GM12872 (cell line): Measurements from ENCODE around the gene TAS1R1.

Experiments
- TF ChIP-seq, protein P1 (sequence below): IDR thresholded peaks from 3 replicates; pipeline ENCODE4 v1.5.1; 2011; ENCODE audit warnings: low read depth, mild to moderate bottlenecking, low read length, moderate library complexity; ENCODE audit not compliant: insufficient read depth

The TAS1R1 gene

DNA sequence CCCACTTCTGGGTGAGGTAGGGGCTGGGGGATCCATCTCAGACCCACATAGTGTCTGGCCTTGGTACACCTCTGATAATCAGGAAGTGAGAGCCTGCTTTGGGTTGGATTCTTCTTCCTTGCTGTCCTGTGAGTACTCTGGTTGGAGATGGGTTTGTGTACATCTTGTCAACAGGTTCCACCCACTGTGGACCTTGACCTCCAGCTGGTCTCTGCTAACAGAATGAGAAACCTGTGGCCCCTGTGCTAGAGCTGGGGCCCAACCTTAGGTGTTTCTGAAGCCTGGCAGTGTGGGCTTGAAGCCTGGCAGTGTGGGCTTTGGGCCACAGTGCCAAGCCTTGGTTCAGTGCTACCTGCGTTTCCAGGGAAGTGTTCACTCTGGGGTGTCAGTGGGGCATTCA, 27.3 kb downstream of the TAS1R1 start:
- TF ChIP-seq, protein P1, sequence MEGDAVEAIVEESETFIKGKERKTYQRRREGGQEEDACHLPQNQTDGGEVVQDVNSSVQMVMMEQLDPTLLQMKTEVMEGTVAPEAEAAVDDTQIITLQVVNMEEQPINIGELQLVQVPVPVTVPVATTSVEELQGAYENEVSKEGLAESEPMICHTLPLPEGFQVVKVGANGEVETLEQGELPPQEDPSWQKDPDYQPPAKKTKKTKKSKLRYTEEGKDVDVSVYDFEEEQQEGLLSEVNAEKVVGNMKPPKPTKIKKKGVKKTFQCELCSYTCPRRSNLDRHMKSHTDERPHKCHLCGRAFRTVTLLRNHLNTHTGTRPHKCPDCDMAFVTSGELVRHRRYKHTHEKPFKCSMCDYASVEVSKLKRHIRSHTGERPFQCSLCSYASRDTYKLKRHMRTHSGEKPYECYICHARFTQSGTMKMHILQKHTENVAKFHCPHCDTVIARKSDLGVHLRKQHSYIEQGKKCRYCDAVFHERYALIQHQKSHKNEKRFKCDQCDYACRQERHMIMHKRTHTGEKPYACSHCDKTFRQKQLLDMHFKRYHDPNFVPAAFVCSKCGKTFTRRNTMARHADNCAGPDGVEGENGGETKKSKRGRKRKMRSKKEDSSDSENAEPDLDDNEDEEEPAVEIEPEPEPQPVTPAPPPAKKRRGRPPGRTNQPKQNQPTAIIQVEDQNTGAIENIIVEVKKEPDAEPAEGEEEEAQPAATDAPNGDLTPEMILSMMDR: no peak

DNA sequence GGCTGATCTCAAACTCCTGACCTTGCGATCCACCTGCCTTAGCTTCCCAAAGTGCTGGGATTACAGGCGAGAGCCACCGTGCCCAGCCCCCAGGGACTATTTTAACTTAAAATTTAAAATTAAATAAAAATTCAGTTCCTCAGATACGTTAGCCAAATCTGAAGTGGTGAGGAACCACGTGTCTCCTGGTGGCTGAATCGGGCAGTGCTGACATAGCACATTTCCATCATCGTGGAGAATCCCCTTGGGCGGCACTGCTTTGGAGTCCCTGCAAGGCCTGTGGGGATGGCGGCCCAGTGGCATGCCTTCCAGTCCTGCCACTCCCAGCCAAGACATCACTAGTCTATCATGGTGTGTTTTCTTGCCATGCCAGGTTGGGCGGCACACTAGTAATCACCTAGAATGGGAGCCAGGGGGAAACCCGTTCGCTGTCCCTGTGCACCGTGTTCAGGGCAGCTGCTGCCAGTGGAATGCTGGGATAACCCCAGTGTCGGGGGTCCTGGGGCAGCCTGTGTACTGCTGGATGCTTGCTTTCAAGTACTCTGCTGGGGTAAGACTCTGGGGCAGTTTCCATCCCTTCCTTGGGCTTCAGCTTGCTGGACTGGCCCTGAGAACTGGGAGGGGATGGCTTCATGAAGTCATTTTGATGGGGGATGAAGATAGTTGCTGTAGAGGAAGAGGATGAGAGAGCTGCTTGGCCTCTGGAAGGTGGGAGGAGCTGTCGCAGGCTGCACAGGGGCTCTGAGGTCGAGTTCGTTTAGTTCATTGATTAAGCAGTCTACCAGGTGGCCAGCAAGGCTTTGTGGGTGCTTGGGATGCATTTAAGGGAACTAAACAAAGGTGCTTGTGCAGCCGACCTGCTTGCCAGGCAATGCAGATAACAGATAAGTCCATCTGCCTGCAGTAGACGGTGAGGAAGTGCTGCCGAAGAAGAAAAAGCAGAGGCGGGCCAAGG, 29.3 kb downstream of the TAS1R1 start:
- TF ChIP-seq, protein P1: no peak

DNA sequence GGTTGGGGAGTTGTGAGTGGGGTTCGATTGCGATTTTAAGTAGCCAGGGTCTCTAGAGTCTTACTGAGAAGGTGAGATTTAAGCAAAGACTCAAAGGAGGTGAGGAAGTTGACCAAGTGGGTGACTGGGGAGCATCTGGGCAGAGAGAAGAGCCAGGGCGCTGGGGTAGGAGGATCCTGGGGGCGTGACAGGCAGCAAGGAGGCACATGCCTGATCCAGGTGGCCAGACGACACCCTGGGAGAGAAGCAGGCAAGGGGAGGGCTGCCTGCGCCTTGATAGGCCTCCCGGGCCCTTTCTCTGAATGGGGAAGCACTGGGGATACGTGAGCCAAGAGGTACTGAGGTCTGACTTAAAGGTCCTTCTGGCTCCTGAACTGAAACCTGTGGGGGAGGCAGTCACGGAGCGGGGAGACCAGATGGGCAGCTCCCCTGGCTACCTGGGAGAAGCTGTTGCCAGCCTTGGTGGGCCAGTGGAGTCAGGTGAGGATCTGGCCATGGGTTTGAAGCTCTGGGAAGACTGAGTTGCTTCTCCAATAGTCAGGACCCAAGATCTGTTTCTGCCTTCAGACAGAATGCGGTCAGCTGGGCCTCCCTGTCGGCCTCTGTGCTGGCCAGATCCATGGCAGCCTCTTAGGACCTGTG, 30.1 kb downstream of the TAS1R1 start:
- TF ChIP-seq, protein P1: no peak

DNA sequence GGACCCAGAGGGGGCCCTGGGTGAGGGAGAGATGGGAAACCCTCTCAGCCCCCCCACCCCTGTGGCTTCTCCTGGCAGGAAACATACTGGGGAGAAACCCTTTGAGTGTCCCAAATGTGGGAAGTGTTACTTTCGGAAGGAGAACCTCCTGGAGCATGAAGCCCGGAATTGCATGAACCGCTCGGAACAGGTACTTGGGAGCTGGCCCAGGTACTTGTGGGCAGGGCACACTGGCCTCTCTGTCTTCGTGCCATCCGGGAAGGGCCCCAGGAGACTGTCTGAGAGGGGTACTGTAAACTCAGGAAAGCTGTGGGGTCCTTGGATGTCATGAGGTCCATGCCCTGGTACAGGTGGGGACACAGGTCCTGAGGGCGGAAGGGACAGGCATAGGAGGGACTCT, 30.7 kb downstream of the TAS1R1 start:
- TF ChIP-seq, protein P1: no peak

DNA sequence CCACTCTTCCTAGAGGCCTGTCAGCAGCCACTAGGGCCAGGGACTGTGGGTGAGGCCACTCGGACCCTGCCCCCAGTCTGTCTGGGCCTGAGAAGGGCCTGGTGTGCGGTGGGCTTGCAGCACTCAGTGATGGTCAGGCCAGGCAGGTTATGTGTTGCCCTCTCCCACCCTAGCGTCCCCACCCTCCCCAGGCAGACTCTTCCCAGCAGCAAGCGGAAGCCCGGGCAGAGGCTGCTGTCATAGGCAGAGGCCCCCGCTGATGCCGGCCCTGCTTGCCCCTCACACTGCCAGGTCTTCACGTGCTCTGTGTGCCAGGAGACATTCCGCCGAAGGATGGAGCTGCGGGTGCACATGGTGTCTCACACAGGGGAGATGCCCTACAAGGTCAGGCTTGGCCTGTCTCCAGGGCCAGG, 31.3 kb downstream of the TAS1R1 start:
- TF ChIP-seq, protein P1: no peak

DNA sequence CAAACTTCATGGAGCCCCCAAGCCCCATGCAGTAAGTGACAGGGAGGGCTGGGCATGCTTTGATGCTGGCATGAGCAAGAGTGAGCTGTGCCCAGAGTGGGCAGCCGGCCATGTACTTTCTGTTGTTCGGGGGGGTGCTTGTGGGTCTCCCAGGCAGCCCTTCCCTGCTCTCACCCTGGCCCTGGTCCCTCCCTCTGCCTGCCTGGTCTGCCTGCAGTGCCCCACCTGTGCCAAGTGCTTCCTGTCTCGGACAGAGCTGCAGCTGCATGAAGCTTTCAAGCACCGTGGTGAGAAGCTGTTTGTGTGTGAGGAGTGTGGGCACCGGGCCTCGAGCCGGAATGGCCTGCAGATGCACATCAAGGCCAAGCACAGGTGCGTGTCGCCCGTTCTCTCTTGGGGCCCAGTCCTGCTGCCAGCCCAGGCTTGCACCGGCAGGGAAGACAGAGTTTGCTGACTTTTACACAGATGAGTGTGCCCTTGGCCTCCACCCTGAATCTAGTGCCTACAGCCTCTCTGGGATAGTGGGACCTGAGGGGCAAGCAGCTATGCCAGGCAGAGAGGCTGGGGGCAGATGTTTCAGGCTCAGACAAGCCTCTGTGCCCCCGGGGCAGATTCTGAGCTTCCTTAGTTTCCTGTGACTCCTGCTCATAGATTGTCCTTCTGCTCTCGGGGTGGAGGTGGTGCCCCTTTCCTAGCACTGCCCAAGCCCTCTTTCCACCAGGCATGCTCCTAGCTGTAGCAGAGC, 32.3 kb downstream of the TAS1R1 start:
- TF ChIP-seq, protein P1: no peak

DNA sequence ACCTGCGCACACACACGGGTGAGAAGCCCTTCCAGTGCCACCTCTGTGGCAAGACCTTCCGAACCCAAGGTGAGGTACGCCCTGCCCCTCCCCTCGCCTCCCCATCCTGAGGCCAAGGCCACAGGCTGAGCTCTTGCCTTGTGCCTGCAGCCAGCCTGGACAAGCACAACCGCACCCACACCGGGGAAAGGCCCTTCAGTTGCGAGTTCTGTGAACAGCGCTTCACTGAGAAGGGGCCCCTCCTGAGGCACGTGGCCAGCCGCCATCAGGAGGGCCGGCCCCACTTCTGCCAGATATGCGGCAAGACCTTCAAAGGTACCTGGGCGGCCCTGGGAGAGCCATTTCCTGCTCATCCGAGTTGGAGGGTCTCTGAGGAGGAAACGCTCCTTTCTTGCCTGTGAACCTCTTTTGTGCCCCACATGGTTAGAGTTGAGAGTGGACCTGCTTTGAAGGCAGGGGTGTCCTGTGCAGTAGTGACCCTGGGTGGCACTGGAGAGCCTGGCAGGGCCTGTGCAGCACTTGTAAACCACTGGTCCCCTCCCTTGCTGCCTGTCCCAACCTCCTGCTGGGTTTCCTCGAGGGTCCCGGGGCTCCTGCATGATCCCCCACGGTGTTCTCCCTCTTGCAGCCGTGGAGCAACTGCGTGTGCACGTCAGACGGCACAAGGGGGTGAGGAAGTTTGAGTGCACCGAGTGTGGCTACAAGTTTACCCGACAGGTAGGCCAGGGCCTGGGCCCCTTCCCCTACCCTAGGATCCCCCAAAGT, 33.2 kb downstream of the TAS1R1 start:
- TF ChIP-seq, protein P1: no peak
